HUES6 (cell line): Measurements from ENCODE around the gene CENPK.
"Not testable (repeated sequence)": the region's sequence is repeated elsewhere in the genome, so short reads cannot be mapped to it uniquely, and the experiment has no call there.

ENCODE experiments used
- H3K27ac ChIP-seq: 2 replicates; pipeline ENCODE4 v1.7.0; 2013; ENCODE audit warnings: low read depth, mild to moderate bottlenecking, low read length, inconsistent platforms
- H3K27me3 ChIP-seq: 2 replicates; pipeline ENCODE4 v1.6.1; 2013; ENCODE audit warnings: low read length; ENCODE audit not compliant: control insufficient read depth, insufficient read depth
- H3K36me3 ChIP-seq: 2 replicates; pipeline ENCODE4 v1.6.1; 2013; ENCODE audit warnings: low read length; ENCODE audit not compliant: control insufficient read depth, insufficient read depth
- H3K4me1 ChIP-seq: 2 replicates; pipeline ENCODE4 v1.6.1; 2013; ENCODE audit warnings: low read length; ENCODE audit not compliant: control insufficient read depth, insufficient read depth
- H3K4me3 ChIP-seq: 2 replicates; pipeline ENCODE4 v1.5.1; 2013; ENCODE audit warnings: low read depth, low read length
- H3K9ac ChIP-seq: one replicate; pipeline ENCODE4 v1.6.1; 2013; ENCODE audit warnings: mild to moderate bottlenecking, low read length
- H3K9me3 ChIP-seq: 2 replicates; pipeline ENCODE4 v1.6.1; 2013; ENCODE audit warnings: low read depth, low read length; ENCODE audit not compliant: control insufficient read depth, insufficient read depth

The CENPK gene

GRCh38 chr5:65562731-65563701 is at the start of gene CENPK, which contains the start of gene PPWD1:
CENPK (minus strand) TSS chr5:65563168; CDS start chr5:65554907, 8,261 bp downstream.
PPWD1 (plus strand) TSS chr5:65563296; CDS start chr5:65563311, 15 bp downstream.
- peaks cover 16% of the 10 kb centered on the region for H3K36me3 ChIP-seq
- H3K27ac ChIP-seq: peak within 1 kb of the TSS; percentile 66
- H3K4me3 ChIP-seq: peak within 1 kb of the TSS; percentile 82
- H3K9me3 ChIP-seq: no peaks in the 10 kb centered on the region
- peak within 1 kb of the TSS; percentile 88 for H3K9ac ChIP-seq
- H3K4me1 ChIP-seq: 0 out of 2 replicates have a peak, but pooled peaks cover 3% of the 10 kb centered on the region
- no peaks in the 10 kb centered on the region for H3K27me3 ChIP-seq

GRCh38 chr5:65612298-65612907 is 49.4 kb upstream of the CENPK start:
- peaks cover 54% of the 10 kb centered on the region for H3K36me3 ChIP-seq
- H3K27me3 ChIP-seq: no peaks in the 10 kb centered on the region
- no peaks in the 10 kb centered on the region for H3K9me3 ChIP-seq
- no peaks in the 10 kb centered on the region for H3K4me1 ChIP-seq
- no peak overlapping the region for H3K27ac ChIP-seq
- no peak overlapping the region for H3K9ac ChIP-seq
- no peak overlapping the region for H3K4me3 ChIP-seq

GRCh38 chr5:65611524-65611923 is 48.6 kb upstream of the CENPK start:
- Histone ChIP-seq H3K4me3 (no peak overlapping the region), H3K9ac (no peak overlapping the region), H3K4me1 (no peaks in the 10 kb centered on the region), H3K36me3 (peaks cover 63% of the 10 kb centered on the region), H3K27me3 (no peaks in the 10 kb centered on the region), H3K9me3 (no peaks in the 10 kb centered on the region), H3K27ac (no peak overlapping the region)

- not testable (repeated sequence) for H3K27ac ChIP-seq, H3K27me3 ChIP-seq, H3K4me1 ChIP-seq, H3K9ac ChIP-seq, H3K4me3 ChIP-seq
- peaks cover 19% of the 10 kb centered on the region; the same call in 1 of the 2 replicates for H3K9me3 ChIP-seq
- peaks cover 60% of the 10 kb centered on the region for H3K36me3 ChIP-seq
Measured at GRCh38 chr5:65601761-65602160, 38.8 kb upstream of the CENPK start.

- Histone ChIP-seq H3K9me3 (no peaks in the 10 kb centered on the region), H3K27ac (no peak overlapping the region), H3K27me3 (no peaks in the 10 kb centered on the region), H3K4me3 (no peak overlapping the region), H3K9ac (no peak overlapping the region), H3K36me3 (peaks cover 81% of the 10 kb centered on the region), H3K4me1 (no peaks in the 10 kb centered on the region)
Measured at GRCh38 chr5:65588694-65589093, 25.7 kb upstream of the CENPK start.

GRCh38 chr5:65577141-65577540 is 14.2 kb upstream of the CENPK start:
- no peak overlapping the region for H3K9ac ChIP-seq
- H3K4me3 ChIP-seq: no peak overlapping the region
- H3K4me1 ChIP-seq: no peaks in the 10 kb centered on the region
- H3K27ac ChIP-seq: no peak overlapping the region
- no peaks in the 10 kb centered on the region for H3K9me3 ChIP-seq
- no peaks in the 10 kb centered on the region for H3K27me3 ChIP-seq
- H3K36me3 ChIP-seq: peaks cover 76% of the 10 kb centered on the region

- Histone ChIP-seq H3K27me3 (no peaks in the 10 kb centered on the region), H3K9me3 (no peaks in the 10 kb centered on the region), H3K4me3 (no peak overlapping the region), H3K4me1 (no peaks in the 10 kb centered on the region), H3K36me3 (peaks cover 39% of the 10 kb centered on the region), H3K9ac (no peak overlapping the region), H3K27ac (no peak overlapping the region)
Measured at GRCh38 chr5:65570598-65571226, 7.7 kb upstream of the CENPK start.

- no peak overlapping the region for H3K4me3 ChIP-seq
- no peak overlapping the region for H3K27ac ChIP-seq
- H3K9ac ChIP-seq: no peak overlapping the region
- H3K9me3 ChIP-seq: no peaks in the 10 kb centered on the region
- peaks cover 10% of the 10 kb centered on the region for H3K36me3 ChIP-seq
- 0 out of 2 replicates have a peak, but pooled peaks cover 3% of the 10 kb centered on the region for H3K4me1 ChIP-seq
- no peaks in the 10 kb centered on the region for H3K27me3 ChIP-seq
Measured at GRCh38 chr5:65566505-65566904, 3.5 kb upstream of the CENPK start.

GRCh38 chr5:65563777-65564176 is 809 bp upstream of the CENPK start:
- 0 out of 2 replicates have a peak, but pooled peaks cover 3% of the 10 kb centered on the region for H3K4me1 ChIP-seq
- peaks cover 9% of the 10 kb centered on the region for H3K36me3 ChIP-seq
- peak overlapping the region; percentile 66; the same call in 1 of the 2 replicates for H3K27ac ChIP-seq
- H3K4me3 ChIP-seq: peak overlapping the region; percentile 82
- no peaks in the 10 kb centered on the region for H3K27me3 ChIP-seq
- H3K9me3 ChIP-seq: no peaks in the 10 kb centered on the region
- peak overlapping the region; percentile 88 for H3K9ac ChIP-seq

GRCh38 chr5:65556718-65557117 is 6.2 kb downstream of the CENPK start:
- Histone ChIP-seq H3K36me3 (peaks cover 51% of the 10 kb centered on the region), H3K4me1 (no peaks in the 10 kb centered on the region), H3K9ac (no peak overlapping the region), H3K4me3 (no peak overlapping the region), H3K27ac (no peak overlapping the region), H3K9me3 (no peaks in the 10 kb centered on the region), H3K27me3 (no peaks in the 10 kb centered on the region)
